Activated CD8-positive, alpha-beta memory T cell treated with anti-CD3 and anti-CD28 coated beads, Interleukin-2, amount 50 U/mL, for 1 hour (primary cell): Measurements from ENCODE around the gene DDR1.
"Not testable (repeated sequence)": the region's sequence is repeated elsewhere in the genome, so short reads cannot be mapped to it uniquely, and the experiment has no call there.

Experiments
- DNase-seq: peaks from one replicate; pipeline ENCODE4 v3.0.0-alpha.2; 2020; ENCODE audit errors: extremely low read depth

Gene DDR1

GRCh38 chr6:30894381-30894780 is 10.1 kb downstream of the DDR1 start:
- no peak for DNase-seq

GRCh38 chr6:30894935-30895334 is 10.6 kb downstream of the DDR1 start:
- no peak for DNase-seq

GRCh38 chr6:30895343-30895742 is 11.0 kb downstream of the DDR1 start:
- DNase-seq: no peak

- DNase-seq: no peak
Measured at GRCh38 chr6:30896541-30896940, 12.2 kb downstream of the DDR1 start.

GRCh38 chr6:30897882-30898281 is 13.6 kb downstream of the DDR1 start:
- DNase-seq: no peak

- DNase-seq: no peak
Measured at GRCh38 chr6:30898750-30899360, 14.5 kb downstream of the DDR1 start.

- DNase-seq: no peak
Measured at GRCh38 chr6:30900863-30901417, 16.6 kb downstream of the DDR1 start.

GRCh38 chr6:30901436-30901835 is 17.1 kb downstream of the DDR1 start:
- DNase-seq: no peak

GRCh38 chr6:30902196-30902595 is 17.9 kb downstream of the DDR1 start:
- DNase-seq: not testable (repeated sequence)

GRCh38 chr6:30902709-30903108 is 18.4 kb downstream of the DDR1 start:
- DNase-seq: no peak

- DNase-seq: no peak
Measured at GRCh38 chr6:30903236-30903635, 18.9 kb downstream of the DDR1 start.

GRCh38 chr6:30907290-30907757 is 23.0 kb downstream of the DDR1 start:
- DNase-seq: not testable (repeated sequence)

- peak; percentile 91 for DNase-seq
Measured at GRCh38 chr6:30907758-30908591, 23.7 kb downstream of the DDR1 start, which contains the start of gene GTF2H4. Gene GTF2H4, plus strand, starts transcription at chr6:30908207.

GRCh38 chr6:30908700-30909099 is 24.4 kb downstream of the DDR1 start:
- no peak for DNase-seq

GRCh38 chr6:30910473-30910872 is 26.2 kb downstream of the DDR1 start:
- not testable (repeated sequence) for DNase-seq

GRCh38 chr6:30912746-30913520 is 28.6 kb downstream of the DDR1 start:
- DNase-seq: no peak

- DNase-seq: no peak
Measured at GRCh38 chr6:30913721-30914075, 29.4 kb downstream of the DDR1 start.

GRCh38 chr6:30914076-30914853 is 29.9 kb downstream of the DDR1 start, which contains the start of gene VARS2:
Gene VARS2, plus strand, starts transcription at chr6:30914238. Its CDS starts 599 bp downstream, at chr6:30914837.
- peak; percentile 54 for DNase-seq

GRCh38 chr6:30914854-30915590 is 30.7 kb downstream of the DDR1 start:
- DNase-seq: no peak

GRCh38 chr6:30915591-30915946 is 31.2 kb downstream of the DDR1 start:
- no peak for DNase-seq

GRCh38 chr6:30917041-30917440 is 32.7 kb downstream of the DDR1 start:
- DNase-seq: no peak
